Measurements from ENCODE around the gene ECEL1.

ECEL1 gene

DNA sequence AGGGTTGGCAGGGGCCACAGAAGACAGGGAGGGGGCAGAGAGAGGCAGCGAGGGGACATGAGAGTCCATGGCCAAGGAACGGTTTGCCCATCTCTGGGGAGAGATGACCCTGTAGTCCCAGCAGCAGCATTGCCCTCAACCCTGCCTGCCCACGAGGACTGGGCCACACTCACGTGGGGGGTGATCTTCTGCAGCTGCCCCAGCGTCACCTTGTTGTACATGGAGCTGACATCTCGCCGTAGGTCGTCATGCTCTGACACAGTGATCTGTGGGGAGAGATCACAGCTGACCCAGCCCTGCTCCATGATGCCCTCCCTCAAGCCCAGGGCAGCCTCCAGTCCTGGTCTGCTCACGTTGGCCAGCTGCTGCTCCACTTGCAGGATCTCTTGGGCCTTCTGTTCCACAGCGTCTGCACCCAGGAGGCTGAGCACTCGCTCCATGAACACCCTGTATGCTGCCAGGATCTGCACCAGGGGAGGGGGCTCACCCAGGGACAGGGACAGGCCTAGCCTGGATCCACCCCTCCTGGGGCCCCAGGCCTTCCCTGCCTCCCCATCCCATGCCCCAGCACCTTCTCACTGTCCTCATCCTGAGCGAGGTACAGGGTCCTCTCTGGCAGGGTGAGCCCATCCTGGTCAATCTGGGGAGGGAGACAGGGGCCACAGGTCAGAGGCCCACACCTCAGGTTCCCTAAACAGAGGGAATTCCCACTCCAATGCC lies 2.8 kb downstream of the ECEL1 start:
- DNase-seq (ENCODE audit: extremely low read depth in 1 of 2, low read depth in 1 of 2), result no peak

- no peak for DNase-seq (ENCODE audit: extremely low read depth in 1 of 2, low read depth in 1 of 2)
Measured at GRCh38 chr2:232483923-232484627, 3.6 kb downstream of the ECEL1 start.

DNA sequence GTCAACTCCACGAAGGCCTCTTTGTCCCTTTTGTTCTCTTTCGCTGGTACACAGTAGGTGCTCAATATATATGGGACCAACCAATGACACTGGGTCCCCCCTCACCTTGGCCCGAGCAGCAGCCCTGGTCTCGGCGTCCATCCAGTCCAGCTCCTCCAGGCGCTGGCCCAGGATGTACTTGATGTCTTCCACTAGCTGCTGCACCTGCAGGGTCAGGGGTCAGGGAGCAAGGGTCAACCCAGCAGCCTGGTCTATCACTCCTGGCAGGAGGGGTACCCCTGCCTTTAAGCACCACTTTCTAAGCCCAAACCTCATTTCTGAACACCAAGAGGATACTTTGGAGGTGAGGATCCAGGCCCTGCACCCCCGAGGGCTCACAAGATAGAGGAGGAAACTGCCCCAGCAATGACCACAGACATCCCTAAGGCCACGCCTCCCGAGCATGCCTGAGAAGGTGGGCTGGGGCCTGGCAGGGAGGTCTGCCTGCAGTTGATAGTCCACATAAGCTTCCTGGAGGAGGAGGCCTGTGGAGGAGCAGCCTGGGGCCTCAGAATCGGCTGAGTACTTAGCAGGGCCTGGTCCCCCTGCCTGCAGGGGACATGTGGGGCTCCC lies 4.2 kb downstream of the ECEL1 start:
- DNase-seq (ENCODE audit: extremely low read depth in 1 of 2, low read depth in 1 of 2), result no peak

- no peak for DNase-seq (ENCODE audit: extremely low read depth in 1 of 2, low read depth in 1 of 2)
Measured at GRCh38 chr2:232482301-232483238, 5.1 kb downstream of the ECEL1 start.

GRCh38 chr2:232481322-232482140 lies 6.1 kb downstream of the ECEL1 start:
- no peak for DNase-seq (ENCODE audit: extremely low read depth in 1 of 2, low read depth in 1 of 2)

DNA sequence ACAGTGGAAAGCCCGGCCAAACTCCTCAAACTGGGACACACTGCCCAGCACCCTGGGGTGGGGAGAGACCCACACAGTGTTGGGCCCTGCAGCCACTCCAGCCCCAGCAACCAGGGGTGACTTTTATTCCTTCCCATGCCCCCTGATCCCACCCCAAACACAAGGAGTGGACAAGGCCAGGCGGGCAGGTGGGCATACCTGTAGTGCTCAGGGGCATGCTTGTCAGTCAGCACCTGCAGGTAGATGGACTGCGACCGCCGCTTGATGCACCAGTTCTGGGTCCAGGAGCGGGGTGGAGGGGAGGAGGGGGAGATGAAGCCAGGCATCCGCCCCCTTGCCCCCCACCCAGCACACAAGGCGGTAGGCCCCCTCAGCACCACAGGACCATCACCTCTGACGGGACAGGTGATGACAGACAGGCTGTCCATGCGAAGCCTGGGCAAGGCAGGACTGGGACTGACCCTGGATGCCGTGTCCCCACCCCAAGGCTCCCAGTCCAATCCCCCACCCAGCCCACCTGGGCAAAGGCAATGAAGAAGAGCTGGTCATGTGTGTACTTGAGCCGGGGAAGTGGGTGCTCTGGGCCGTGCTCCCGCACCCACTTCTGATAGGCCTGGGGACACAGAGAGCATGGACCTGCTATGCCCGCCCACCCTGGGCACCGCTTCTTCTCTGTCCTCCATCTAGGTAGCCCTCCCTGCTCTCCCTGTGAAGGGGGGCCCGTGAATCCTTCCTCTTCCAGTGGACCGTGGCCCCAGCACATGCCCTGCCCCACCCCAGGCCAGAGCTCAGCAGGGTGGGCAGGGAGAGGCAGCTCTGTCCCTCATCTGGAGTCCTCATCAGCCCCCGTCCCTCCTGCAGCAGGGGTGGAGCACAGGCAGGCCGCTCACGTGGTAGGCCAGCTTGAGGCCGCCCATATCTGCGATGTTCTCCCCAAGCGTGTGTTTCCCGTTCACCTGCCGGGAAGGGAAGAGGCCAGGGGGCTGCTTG lies 7.1 kb downstream of the ECEL1 start:
- DNase-seq (ENCODE audit: extremely low read depth in 1 of 2, low read depth in 1 of 2), result no peak

- no peak for DNase-seq (ENCODE audit: extremely low read depth in 1 of 2, low read depth in 1 of 2)
Measured at GRCh38 chr2:232479341-232480200, 8.1 kb downstream of the ECEL1 start.

- no peak for DNase-seq (ENCODE audit: extremely low read depth in 1 of 2, low read depth in 1 of 2)
Measured at GRCh38 chr2:232478571-232479340, 8.9 kb downstream of the ECEL1 start.

- DNase-seq (ENCODE audit: extremely low read depth in 1 of 2, low read depth in 1 of 2), result no peak
Measured at GRCh38 chr2:232477751-232478510, 9.7 kb downstream of the ECEL1 start.

- no peak for DNase-seq (ENCODE audit: extremely low read depth in 1 of 2, low read depth in 1 of 2)
Measured at GRCh38 chr2:232476791-232477190, 10.8 kb downstream of the ECEL1 start.

DNA sequence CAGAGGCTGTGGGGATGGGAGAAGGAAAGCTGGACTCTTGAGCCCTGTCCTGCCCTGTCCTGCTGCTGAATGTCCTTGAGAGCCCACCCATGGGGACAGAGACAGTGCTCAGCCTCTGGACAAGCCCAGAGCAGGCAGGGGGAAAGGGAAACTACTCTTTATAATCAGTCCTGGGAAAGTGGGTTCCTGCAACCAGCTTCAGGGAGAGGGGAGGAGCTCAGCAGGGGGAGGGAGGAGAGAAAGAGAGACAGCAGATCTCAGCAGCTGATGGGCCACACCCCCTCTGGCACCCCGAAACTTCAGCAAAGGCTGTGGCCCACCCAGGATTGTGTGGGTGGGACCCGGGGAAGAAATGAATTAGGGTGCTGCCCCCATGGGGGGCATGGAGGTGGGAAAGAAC lies 11.6 kb downstream of the ECEL1 start:
- no peak for DNase-seq (ENCODE audit: extremely low read depth in 1 of 2, low read depth in 1 of 2)

- no peak for DNase-seq (ENCODE audit: extremely low read depth in 1 of 2, low read depth in 1 of 2)
Measured at GRCh38 chr2:232473467-232473890, 14.2 kb downstream of the ECEL1 start.

- DNase-seq (ENCODE audit: extremely low read depth in 1 of 2, low read depth in 1 of 2), result no peak
Measured at GRCh38 chr2:232466221-232466620, 21.4 kb downstream of the ECEL1 start.

GRCh38 chr2:232465061-232465460 lies 22.6 kb downstream of the ECEL1 start:
- DNase-seq (ENCODE audit: extremely low read depth in 1 of 2, low read depth in 1 of 2), result no peak

DNA sequence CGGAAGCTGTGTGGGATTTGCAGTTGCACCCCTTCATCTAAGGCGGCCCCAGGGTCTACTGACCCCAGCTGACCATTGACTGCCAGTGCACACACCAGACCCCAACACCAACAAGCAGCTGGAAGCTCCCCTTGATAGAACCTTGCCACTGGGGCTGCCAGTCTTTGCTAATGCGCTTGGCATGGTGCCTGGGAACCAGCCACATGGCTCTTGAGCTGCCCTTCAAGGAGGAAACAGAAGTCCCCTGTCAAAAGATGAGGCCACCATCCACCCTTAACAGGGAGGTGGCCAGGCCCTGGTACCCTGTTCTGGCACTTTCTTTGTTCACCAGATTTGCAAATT lies 23.1 kb downstream of the ECEL1 start:
- DNase-seq (ENCODE audit: extremely low read depth in 1 of 2, low read depth in 1 of 2), result no peak

DNA sequence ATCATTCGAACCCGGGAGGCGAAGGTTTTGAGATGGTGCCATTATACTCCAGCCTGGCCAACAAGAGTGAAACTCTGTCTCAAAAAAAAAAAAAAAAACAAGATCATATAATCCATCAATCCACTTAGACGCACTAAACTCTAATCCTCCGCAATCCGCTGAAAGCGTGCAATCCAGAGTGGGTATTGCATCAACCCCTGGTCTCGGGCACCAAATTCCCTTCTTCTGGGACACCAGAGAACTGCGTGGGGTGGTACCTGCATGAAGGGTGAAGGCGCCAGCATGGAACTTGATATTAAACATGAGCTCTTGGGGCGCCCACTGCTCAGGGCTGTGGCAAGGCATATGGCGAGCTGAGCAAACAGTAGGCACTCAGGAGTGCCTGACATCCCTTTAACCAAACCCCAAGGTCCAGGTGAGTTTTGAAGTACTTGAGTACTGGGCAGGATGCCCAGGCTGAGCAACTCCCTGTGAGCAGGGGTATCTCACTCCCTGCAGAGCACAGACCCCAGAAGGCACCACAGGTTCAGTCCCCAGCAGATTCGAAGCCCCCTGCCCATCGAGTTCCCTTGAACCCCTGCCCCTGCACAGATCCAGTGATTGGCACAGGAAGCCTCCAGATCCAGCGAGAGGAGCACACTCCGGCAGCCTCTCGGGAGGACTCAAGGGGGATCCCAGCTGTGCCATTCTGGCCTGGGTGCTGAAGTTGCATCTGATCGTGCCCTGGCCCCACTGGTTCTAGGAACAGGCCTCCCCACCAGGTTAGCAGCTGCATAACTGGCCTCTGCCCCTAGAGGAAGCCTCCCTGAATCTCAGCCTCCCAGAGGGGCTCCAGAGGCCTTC lies 23.7 kb downstream of the ECEL1 start:
- no peak for DNase-seq (ENCODE audit: extremely low read depth in 1 of 2, low read depth in 1 of 2)
